Trophoblast cell (in vitro differentiated cells and primary cell): Measurements from ENCODE around the gene ASCL4.

ENCODE experiments used
- DNase-seq, 2 donors: peaks; one replicate each; pipeline ENCODE4 v3.0.0-alpha.2; 2016
- H2AFZ ChIP-seq: 2 replicates; pipeline ENCODE4 v1.6.1; 2013; ENCODE audit warnings: low read length, moderate library complexity, mild to moderate bottlenecking; ENCODE audit not compliant: insufficient read depth, poor library complexity
- H2AK5ac ChIP-seq: 2 replicates; pipeline ENCODE4 v1.6.1; 2013; ENCODE audit warnings: mild to moderate bottlenecking, low read length
- H2BK120ac ChIP-seq: 2 replicates; pipeline ENCODE4 v1.6.1; 2013; ENCODE audit warnings: low read length, mild to moderate bottlenecking, moderate library complexity; ENCODE audit not compliant: insufficient read depth, poor library complexity
- H2BK12ac ChIP-seq: 2 replicates; pipeline ENCODE4 v1.6.1; 2013; ENCODE audit warnings: mild to moderate bottlenecking, low read length, moderate library complexity
- H2BK5ac ChIP-seq: 2 replicates; pipeline ENCODE4 v1.6.1; 2013; ENCODE audit warnings: low read length, low read depth, moderate library complexity, mild to moderate bottlenecking; ENCODE audit not compliant: poor library complexity
- H3K14ac ChIP-seq: 2 replicates; pipeline ENCODE4 v1.6.1; 2013; ENCODE audit warnings: mild to moderate bottlenecking, low read length
- H3K18ac ChIP-seq: 2 replicates; pipeline ENCODE4 v1.6.1; 2013; ENCODE audit warnings: mild to moderate bottlenecking, low read length
- H3K23ac ChIP-seq: 2 replicates; pipeline ENCODE4 v1.6.1; 2013; ENCODE audit warnings: low read length
- H3K27ac ChIP-seq: 2 replicates; pipeline ENCODE4 v1.5.1; 2013; ENCODE audit warnings: low read depth, mild to moderate bottlenecking, inconsistent platforms, low read length, moderate library complexity
- H3K27me3 ChIP-seq: 2 replicates; pipeline ENCODE4 v1.6.1; 2013; ENCODE audit warnings: inconsistent platforms, mild to moderate bottlenecking, low read length, moderate library complexity; ENCODE audit not compliant: insufficient read depth
- H3K36me3 ChIP-seq, 2 experiments: 1 replicate in 1 of 2; 2 replicates in 1 of 2; pipeline ENCODE4 v1.6.1; 2013; ENCODE audit warnings: low read length in 2 of 2, mild to moderate bottlenecking in 2 of 2, moderate library complexity in 1 of 2; ENCODE audit not compliant: insufficient read depth in 2 of 2, control insufficient read depth in 1 of 2
- H3K4ac ChIP-seq: 2 replicates; pipeline ENCODE4 v1.6.1; 2013; ENCODE audit warnings: low read depth, mild to moderate bottlenecking, low read length, moderate library complexity
- H3K4me1 ChIP-seq, 2 experiments: 1 replicate in 1 of 2; 2 replicates in 1 of 2; pipeline ENCODE4 v1.6.1; 2013; ENCODE audit warnings: low read length in 2 of 2, mild to moderate bottlenecking in 2 of 2, moderate library complexity in 1 of 2; ENCODE audit not compliant: insufficient read depth in 2 of 2, control insufficient read depth in 1 of 2
- H3K4me2 ChIP-seq: 2 replicates; pipeline ENCODE4 v1.6.1; 2013; ENCODE audit warnings: inconsistent platforms, mild to moderate bottlenecking, low read length, moderate library complexity
- H3K4me3 ChIP-seq: 2 replicates; pipeline ENCODE4 v1.5.1; 2013; ENCODE audit warnings: mild to moderate bottlenecking, low read depth, low read length, inconsistent platforms
- H3K79me1 ChIP-seq: one replicate; pipeline ENCODE4 v1.6.1; 2013; ENCODE audit warnings: low read length
- H3K79me2 ChIP-seq: 2 replicates; pipeline ENCODE4 v1.6.1; 2013; ENCODE audit warnings: low read length, mild to moderate bottlenecking; ENCODE audit not compliant: control insufficient read depth, insufficient read depth, poor library complexity
- H3K9ac ChIP-seq: 2 replicates; pipeline ENCODE4 v1.6.1; 2013; ENCODE audit warnings: mild to moderate bottlenecking, low read length
- H3K9me3 ChIP-seq: 2 replicates; pipeline ENCODE4 v1.6.1; 2013; ENCODE audit warnings: low read depth, mild to moderate bottlenecking, control low read depth, inconsistent platforms, low read length; ENCODE audit not compliant: insufficient read depth
- H4K12ac ChIP-seq: 2 replicates; pipeline ENCODE4 v1.6.1; 2013; ENCODE audit warnings: low read depth, mild to moderate bottlenecking, low read length, moderate library complexity
- H4K8ac ChIP-seq: 2 replicates; pipeline ENCODE4 v1.6.1; 2013; ENCODE audit warnings: low read depth, mild to moderate bottlenecking, low read length, moderate library complexity
- H4K91ac ChIP-seq: one replicate; pipeline ENCODE4 v1.6.1; 2013; ENCODE audit warnings: low read depth, mild to moderate bottlenecking, low read length, moderate library complexity
- WGBS: extraction: QIAGEN DNeasy Blood & Tissue Kit; methylation state at CpG from one replicate; pipeline ENCODE4 v1.1.7; 2013; ENCODE audit warnings: missing lambda C conversion rate; ENCODE audit not compliant: insufficient read length, insufficient coverage; ENCODE audit errors: extremely low coverage; 5-methylcytosine and 5-hydroxymethylcytosine counted together

The ASCL4 gene

DNA sequence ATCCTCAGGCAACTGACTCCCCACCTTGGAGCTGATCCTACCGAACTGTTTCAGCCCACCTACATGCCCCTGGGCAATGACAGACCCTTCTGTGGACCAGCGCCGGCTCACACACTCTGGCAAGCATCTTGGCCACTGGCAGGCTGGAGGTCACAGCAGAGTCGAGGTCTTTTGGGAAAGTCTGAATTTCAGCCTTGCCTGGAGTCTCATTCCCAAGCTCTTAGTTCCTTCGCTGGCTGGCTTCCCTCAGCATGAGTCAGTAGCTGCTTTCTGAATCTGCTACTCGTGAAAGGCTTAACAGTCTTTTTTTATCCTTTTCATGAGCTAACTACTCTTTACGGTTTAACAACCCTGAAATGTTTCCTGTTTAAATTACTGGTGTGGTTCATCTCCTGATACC, 44.5 kb downstream of the ASCL4 start:
- Histone ChIP-seq H3K4me3 (no peak overlapping the region), H3K14ac (no peak overlapping the region)

DNA sequence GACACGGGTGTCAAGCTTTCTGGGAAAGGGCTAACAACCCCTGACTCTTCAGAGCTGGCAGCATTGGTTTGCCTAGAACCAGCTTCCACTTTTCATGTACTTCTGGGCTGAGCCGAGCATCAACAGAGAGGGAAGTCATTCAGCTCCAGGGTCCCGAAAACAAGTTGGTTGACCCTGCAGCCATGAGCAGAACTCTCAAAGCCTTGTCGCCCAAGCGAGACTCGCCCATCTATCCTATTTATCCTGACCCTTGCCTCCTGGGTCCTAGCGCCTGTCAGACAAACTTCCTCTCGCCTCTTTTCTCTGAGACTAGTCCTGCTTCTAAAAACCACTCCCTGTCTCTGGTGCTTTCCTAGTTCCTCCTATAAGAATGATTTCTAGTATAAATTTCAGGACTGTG, 47.9 kb downstream of the ASCL4 start:
- DNase-seq = no peak
- H3K4me2 ChIP-seq = no peak overlapping the region
- H3K23ac ChIP-seq = no peak overlapping the region
- no peak overlapping the region for H3K18ac ChIP-seq
- H3K79me2 ChIP-seq = no peaks in the 10 kb centered on the region
- H3K4ac ChIP-seq = no peak overlapping the region
- no peak overlapping the region for H3K4me3 ChIP-seq
- no peak overlapping the region for H4K12ac ChIP-seq
- H3K27me3 ChIP-seq = peaks cover 2% of the 10 kb centered on the region
- no peak overlapping the region for H2BK12ac ChIP-seq
- H2AFZ ChIP-seq = no peak overlapping the region
- no CpG with 5 or more reads among the region's 8 CpGs for WGBS
- H3K36me3 ChIP-seq = no peaks in the 10 kb centered on the region
- H4K8ac ChIP-seq = no peak overlapping the region
- no peak overlapping the region for H2AK5ac ChIP-seq
- no peak overlapping the region for H2BK120ac ChIP-seq
- H4K91ac ChIP-seq = no peak overlapping the region
- H3K14ac ChIP-seq = no peak overlapping the region
- H3K79me1 ChIP-seq = no peaks in the 10 kb centered on the region
- H3K4me1 ChIP-seq = no peaks in the 10 kb centered on the region
- no peak overlapping the region for H3K27ac ChIP-seq
- peaks cover 19% of the 10 kb centered on the region for H3K9me3 ChIP-seq
- no peak overlapping the region for H2BK5ac ChIP-seq
- H3K9ac ChIP-seq = no peak overlapping the region

More for the DNA sequence above, 44.5 kb downstream of the ASCL4 start:
- Histone ChIP-seq H4K91ac (no peak overlapping the region), H3K18ac (no peak overlapping the region), H3K27me3 (peaks cover 2% of the 10 kb centered on the region), H2BK120ac (no peak overlapping the region), H2AK5ac (no peak overlapping the region), H3K23ac (no peak overlapping the region), H3K36me3 (no peaks in the 10 kb centered on the region), H3K9ac (no peak overlapping the region), H3K4me2 (no peak overlapping the region), H2BK12ac (no peak overlapping the region), H3K4me1 (no peaks in the 10 kb centered on the region), H3K79me2 (no peaks in the 10 kb centered on the region), H4K8ac (no peak overlapping the region), H2BK5ac (no peak overlapping the region), H3K4ac (no peak overlapping the region), H4K12ac (no peak overlapping the region), H3K9me3 (peaks cover 27% of the 10 kb centered on the region), H2AFZ (no peak overlapping the region), H3K79me1 (no peaks in the 10 kb centered on the region), H3K27ac (no peak overlapping the region)
- no CpG with 5 or more reads among the region's 7 CpGs for WGBS
- no peak for DNase-seq
